GM19023 (cell line): ENCODE data around the gene GLIS1.

Source experiments
- ATAC-seq: cut with Tn5 transposase; IDR thresholded peaks from one replicate; pipeline ENCODE4 v1.9.1; 2021; ENCODE audit warnings: mild to moderate bottlenecking, moderate library complexity; ENCODE audit not compliant: unreplicated experiment

The GLIS1 gene

DNA sequence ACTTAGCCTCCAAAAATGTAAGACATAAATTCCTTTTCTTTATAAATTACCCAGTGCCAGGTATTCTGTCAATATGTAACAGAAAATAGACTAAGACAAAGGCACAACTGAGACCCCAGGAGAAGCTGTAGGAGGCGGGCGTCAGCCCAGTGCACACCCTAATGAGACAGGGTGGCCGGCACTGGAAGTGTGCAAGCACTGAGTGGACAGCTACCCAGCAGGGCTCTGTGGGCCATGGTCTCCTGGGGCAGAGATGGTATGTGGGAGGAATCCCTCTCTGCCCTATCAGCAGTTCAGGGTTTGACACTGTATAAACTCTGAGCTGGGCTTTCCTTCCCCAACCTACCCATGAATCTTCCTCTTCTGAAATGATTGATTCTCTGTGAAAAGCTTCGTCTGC, 139.5 kb downstream of the GLIS1 start:
- ATAC-seq = no peak

DNA sequence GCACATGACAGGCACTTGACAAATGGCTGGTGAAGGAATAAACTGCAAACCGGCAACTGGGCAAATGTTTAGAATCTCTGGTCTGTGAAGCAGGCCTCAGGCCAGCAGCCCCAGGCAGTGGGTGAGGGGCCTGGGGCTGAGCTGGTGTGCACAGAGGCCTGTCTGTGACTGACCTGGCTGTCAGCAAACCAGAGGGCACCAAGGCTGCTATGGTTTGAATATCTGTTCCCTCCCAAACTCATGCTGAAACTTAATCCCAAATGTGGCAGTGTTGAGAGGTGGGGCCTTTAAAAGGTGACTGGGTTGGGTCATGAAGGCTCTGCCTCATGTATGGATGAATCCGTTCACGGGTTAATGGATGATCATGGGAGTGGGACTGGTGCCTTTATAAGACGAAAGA, 140.0 kb downstream of the GLIS1 start:
- no peak for ATAC-seq

DNA sequence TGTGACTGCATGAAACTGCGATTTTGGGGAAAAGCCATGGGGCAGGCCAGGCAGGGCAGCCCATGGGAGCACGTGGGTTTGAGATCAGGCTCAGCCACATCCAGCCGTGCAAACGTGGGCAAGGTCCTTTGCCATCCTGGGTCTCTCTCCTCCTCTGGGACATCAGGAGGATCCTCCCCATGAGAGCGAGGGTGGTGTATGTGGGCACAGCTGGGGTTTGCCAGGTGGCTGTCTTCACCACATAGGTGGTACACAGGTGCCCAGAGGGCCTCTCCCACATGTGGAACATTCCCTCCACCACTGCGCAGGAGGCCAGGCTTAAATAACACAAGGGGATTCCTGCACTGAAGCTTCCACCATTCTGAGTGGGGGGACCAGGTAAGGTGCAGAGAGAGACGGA, 143.1 kb downstream of the GLIS1 start:
- no peak for ATAC-seq

DNA sequence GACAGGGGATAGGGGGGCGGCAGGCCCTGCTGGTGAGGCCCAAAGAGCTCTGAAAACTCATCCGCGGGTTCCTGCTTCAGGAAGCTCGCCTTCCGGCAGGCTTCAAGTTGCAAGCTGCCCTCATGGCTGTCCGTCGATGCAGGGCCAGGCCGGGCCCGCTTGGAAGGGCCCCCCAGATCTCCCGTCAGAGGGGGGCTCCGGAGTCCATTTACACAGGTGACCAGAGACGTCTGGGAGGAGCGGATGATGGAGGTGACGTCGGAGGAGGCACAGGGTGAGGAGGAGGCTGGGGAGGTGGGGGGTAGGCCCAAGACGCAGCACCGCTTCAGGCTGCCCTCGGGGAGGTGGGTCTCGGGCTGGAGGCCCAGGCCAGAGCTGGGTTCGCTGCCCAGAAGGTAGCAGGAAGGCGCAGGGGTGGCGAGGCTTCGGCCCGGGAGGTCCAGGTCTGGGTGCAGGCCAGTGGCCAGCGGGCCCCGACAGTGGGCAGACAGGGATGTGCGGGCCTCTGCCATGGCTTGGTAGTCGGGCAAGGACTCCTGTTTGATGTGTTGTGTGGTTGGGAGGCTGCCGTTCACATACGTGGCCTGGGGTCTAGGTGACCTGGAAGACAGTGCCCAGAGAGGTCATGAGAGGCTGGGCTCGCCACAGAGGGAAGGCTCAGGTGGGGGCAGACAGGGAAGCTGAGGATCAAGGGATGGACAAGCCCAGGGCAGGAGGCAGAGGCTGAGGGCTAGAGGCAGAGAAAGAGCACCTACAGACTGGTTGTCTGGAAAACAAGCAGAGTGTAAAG, 144.4 kb downstream of the GLIS1 start:
- ATAC-seq = no peak

DNA sequence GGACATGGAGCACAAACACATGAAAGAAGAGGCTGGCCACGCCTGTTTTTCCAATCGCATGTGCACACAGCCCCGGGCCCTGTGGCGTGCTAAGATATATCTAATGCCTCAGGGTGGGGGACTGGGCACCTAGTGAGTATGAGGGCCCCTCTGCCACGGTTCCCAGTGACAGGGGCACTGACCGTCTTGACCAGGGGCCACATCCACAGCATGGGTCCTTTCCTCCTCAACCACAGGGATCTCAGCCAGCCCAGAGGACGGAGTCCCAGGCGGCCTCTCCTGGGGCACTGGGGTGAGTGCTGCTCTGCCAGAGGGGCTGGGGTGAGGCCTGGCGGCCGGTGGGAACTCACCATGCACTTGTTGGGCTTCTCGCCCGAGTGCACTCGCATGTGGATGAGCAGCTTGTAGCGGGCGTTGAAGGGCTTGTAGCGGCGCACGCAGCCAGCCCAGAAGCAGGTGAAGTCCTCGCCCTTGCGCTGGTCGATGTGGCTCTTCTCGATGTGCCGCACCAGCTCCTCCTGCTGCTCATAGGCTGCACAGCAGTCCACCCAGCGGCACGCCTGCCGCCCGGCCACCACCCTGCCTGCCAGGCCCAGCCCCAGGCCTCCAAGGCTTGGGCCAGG, 145.1 kb downstream of the GLIS1 start:
- no peak for ATAC-seq

DNA sequence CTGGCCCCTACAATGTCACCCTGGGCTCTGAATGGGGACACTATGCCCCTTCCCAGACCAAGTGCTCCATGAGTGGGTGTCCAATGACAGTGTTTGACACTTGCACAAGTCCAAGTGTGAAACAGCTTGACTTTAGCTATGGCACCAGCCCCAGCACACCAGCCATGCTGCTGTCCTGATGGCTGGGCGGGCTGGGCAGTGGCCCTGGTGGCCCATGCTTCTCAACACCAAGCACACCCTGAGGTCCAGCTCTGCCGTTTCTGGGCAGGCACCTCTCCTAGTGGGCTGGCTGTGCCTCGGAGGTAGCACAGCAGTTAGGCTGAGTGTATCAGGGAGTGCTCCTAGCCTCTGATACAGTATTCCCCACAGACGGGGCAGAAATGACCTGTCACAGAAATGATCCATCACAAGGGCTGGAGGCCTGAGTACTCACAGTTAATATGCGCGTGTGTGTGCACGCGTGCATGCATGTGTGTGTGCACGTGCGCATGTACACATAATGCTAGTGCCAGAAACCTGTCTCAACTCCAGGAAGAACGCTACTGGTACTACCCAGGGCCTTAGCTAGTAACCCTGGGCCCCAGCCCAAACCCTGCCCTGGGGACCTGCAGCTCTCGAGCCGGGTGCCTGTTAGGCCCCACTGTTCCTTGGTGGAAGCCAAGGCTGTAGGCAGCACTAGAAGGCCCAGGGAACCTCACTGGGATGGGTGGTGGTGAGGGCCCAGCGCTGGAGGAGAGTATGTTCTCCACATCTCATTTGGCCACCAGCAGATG, 145.8 kb downstream of the GLIS1 start:
- ATAC-seq = no peak

DNA sequence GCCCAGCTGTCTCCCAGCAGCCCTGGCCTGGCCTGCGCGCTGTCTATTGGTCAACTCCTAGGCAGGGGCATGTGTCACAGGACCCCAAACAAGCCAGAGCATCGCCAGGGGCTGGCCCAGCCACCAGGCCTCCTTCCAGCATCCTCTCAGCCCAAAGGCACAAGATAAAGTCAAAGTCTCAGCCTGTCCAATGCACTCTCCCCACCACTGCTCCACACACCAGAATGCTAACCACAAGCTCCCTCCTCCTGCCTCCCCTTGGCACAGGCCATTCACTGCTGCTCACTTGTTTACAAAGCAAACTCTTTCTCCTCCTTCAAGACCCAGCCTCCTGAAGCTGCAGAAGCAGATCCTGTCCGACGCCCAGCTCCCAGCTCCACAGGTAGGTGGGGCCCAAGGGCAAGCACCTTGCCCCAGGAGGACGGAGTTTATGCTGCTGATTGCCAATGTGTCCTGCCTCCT, 146.4 kb downstream of the GLIS1 start:
- ATAC-seq = no peak

DNA sequence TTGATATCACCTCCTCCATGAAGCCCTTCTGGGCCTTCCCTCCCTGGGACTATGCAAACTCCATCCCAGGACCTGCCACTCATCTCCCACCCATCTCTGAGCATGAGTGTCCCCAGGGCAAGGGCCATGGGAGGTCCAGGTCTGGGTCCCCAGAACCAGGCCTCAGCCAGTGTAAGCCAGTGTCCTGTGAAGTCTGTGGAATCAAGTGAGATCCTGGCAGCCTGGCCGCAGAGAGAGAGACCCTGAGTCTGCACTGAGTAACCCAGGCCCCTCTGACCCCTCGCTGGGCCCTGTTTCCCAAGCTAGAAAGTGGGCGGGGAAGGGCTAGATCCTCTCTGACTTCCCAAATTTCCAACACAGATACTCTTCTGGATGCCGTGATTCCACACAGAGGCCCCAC, 147.0 kb downstream of the GLIS1 start:
- ATAC-seq = no peak

DNA sequence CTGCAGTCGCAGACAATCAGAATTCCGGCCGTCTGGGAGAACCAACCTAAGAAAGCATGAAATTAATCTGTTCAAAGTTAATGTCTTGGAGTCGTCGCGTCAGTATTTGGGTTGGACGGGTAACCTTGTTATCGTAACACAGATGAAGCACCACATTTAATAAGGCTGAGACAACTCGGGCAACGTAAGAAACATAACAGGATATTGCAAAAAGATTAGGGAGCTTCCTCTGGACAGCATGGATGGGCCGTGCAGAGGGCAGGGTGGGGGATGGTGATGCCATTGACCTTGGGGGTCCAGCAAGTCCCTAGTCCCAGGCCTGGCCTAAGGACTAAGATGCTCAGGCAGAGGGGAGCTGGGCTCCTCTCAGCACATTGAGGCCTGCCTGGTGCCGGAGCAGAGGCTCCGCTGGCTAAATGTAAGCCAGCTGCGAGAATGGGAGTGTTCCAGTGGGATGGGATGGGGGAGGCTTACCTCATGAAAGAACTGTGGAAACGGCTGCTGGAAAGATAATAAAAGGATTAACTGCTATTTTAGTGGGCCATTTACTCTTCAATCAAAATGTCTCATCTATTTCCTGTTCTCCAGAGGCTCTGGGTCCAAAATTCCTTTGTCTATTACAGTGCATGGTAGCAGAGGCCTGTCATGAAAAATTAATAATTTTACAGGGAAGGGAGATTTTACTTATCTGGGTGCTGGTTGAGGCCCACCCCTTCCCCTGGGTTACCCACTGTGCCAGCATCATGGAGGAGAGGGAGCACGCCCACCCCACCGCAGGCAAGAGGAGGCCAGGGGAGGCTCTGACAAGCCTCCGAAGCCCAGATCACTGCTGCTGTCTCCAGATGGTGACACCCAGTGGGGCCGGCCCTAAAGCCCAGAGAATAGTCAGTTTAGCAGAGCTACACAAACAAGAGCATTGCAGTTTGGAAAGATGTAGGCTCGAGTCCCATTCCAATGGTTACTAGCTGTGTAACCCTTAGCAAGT, 148.1 kb downstream of the GLIS1 start:
- no peak for ATAC-seq

DNA sequence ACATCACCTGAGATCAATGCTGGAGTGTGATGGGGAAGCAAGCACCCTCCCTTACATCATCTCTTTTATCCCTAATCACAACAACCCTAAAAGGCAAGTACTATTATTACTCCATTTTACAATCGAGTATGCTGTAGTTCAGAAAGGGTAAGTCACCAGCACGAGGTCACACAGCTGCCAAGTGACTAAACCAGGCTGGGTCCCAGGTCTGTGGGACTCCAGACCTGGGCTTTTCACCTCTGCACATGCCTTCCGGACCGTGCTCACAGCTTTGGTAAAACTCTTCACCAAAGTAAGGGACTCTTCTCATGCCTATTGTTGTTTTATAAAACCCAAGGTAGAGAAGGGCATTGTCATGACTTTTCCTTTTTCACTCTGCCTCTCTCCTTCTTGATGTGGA, 148.9 kb downstream of the GLIS1 start:
- ATAC-seq = no peak

DNA sequence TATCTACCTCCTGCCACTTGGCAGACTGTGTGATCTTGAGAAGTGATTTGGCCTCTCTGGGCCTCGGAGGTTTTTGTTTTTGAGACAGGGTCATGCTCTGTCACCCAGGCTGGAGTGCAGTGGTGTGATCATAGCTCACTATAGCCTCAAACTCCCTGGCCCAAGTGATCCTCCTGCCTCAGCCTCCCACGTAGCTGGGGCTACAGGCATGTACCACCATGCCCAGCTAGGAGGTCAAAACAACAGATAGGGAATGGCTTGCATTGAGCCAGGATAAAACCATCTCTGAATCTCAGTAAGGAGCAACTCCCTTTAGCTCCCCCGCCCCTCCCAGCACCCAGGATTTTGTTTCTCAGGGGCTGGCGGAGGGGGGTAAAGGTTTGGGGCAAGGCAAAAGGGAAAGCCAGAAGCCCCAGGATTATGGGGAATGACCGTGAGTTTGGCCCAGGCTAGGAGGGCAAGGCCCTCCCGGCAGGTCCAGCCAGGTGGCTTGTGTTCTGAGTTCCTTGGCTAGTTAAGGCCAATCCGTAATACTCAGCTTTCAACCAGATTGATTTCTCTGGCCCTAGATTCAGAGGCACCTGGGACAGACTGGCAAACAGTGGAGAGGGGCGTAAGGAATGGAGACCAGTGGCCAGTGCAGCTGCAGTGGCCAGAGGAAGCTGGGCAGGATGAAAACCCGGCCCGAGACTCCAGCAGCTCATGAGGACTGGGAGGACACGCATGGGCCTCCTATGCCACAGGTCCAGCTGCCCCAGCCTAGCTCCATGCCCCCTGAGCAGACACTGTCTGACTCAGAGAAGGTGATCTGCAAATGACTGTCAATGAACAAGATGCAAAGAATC, 149.7 kb downstream of the GLIS1 start:
- ATAC-seq = no peak

DNA sequence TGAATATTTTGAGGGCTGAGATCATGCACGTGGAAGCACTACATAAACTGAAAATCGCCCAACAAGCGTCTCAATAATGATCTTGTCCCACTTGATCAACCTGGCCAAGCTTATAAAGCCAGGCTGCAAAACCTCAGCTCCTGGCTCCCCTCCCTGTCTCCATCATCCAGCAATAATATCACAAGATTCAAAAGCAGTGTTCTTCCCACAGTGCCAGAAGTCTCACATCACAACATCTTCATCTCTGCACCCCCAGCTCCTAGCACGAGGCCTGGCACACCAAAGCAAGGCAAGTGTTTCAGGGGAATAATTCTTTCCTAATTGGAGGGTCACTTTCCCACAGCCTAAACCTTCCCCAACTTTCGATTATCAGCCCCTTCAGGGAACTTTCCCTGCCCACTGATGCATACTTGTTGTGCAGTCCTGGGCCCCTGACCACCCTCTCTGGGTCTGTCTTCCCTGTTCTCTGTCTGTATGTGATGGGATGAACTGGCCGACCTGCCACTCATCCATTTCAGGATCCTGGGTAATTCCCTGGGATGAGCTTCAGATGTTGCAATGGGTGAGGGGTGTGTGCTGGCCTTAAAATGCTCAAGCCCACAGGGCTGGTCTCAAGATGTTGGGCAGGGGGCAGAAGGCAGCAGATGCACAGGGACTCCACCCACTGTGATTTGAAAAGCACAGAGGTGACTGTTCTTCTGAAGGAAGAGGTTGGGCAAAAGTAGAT, 150.7 kb downstream of the GLIS1 start:
- no peak for ATAC-seq

DNA sequence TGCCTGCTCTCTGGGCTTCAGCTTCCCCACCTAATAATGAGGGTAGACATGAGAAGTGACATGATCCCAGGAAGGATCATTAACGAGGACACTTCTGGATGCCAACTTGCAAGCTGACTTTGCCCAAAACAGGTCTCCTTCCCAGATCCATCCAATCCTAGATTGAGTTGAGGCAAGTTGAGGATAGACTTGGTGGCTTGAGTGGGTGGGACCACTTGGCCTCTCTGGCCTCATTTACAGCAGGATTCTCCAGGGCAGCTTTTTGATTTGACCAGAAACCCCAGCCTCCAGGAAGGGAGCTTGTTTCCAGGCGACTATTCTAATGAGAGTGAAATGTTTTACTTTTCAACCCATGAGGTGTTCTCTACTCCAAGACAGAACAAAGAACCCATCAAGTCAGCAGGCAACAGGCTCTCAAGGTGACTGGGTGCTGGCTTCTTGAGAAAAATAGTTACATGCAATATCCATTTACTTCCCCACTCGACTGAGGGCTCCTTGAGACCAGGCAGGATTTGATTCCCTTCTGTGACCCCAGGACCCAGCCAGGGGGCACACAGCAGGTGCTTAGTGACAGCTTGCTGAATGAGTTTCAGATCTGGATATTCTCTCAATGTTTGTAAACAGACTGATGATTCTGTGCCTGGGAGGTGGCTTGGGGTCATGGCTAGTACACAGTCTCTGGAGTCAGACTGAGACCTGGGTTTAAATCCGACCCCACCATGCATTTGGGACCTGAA, 151.5 kb downstream of the GLIS1 start:
- ATAC-seq = no peak

DNA sequence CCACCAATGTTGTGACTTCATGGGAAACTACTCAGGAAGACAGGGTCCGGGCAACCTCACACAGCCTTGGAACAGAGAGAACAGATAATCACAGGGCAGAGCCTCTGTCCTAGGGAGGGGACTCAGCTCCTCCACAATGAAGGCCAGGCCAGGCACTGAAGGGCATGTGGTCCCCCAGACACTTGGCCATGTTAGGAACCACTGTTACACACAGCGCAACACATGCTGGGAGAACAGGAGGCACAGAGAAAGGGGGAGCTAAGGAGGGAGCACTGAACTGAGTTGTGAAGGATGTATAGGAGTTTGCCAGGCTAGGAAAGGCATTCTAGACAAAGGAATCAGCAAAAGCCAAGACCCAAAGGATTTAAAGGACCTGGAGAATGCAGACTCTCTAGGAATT, 152.2 kb downstream of the GLIS1 start:
- ATAC-seq = no peak

DNA sequence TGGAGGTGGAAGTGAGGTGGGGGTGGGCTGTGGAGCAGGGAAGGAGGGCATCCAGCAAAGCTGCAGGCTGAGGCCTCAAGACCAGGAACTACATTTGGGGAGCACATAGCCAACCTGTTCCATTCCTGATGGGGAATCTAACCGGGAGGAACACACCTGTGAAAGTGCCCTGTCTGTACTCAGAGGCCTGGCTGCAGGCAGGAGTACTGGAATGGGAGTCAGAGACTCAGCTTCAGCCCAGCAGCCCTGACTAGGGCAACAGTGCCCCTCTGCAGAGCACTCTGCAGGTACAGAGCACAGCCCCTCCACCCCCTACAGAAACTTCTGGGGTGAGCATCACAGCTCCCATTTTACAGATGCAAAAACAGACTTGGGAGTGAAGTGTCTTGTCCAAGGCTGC, 153.4 kb downstream of the GLIS1 start:
- ATAC-seq = no peak

DNA sequence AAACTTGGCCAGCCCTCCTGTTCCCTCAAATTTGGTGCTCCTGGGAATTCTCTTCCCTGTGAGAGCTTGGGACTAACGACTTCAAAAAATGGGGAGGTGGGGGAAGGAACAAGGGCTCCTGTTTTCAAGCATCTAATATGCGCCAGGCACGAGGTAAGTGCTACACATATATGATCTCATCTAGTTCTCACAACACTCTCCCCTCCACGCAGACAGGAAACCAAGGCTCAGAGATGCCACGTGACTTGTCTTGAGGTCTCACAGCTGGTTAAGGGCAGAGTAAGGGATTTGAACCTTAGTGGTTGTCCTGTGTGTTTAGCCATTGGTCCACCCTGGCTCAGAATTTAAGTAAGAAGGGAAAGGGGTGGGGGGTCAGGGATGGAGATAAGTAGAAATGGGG, 153.8 kb downstream of the GLIS1 start:
- no peak for ATAC-seq

DNA sequence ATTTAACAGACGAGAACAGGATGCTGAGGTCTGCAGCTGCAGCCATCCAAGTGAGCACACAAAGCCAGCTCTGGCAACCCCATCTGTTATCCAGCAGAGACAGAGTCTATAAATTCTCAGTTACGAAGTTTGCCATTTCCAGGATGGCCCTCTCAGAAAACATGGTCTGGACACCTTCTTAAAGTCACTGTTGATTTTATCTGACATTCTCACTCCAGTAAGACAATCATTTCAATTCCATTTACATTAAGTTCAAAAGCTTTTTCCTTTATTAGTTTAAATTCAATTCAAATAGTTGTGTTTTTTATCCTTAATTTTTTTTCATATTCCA, 154.2 kb downstream of the GLIS1 start:
- no peak for ATAC-seq

DNA sequence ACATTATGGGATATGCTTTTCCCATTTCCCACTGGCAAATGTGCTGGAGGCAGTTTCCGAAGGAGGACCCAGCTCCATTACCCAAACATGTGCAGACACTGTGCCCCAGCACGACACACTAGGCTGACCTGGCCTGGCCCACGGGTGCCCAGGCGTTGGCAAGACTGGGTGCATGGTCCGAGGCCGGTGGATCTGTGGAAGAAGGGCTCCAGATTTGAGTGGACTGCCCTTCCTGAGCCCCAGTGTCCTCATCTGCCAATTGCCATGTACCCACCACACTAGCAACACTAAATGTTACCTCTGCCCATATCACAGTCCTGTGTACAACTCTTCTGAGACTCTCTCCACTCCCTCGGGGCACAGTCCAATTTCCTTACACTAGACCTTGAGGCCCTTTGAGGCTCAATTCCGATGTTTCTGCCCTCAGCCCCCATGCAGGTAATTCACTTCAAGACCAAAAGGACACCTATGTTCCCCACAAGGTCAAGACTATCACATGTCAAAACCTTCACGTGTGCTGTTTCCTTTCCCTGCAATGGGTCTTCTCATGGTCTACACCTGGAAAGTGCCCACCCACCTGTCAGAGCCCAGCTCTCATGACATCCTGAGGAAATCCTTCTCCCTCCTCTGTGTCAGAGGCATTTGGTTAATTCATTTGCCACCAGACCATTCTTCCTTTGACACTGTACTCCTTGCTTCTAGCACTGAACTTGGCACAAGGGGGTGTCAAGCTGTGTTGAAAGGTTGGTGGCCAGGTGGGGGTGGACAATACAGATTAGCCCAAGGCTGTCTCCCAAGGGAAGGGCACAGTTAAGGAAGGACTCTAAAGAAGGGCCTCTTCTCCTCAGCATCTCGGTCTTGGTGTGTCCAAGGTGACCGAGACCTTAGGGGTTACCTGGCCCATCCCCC, 154.8 kb downstream of the GLIS1 start:
- no peak for ATAC-seq
